RWPE2 (cell line): Measurements from ENCODE around the gene KAT8.
"Not testable (repeated sequence)": the region's sequence is repeated elsewhere in the genome, so short reads cannot be mapped to it uniquely, and the experiment has no call there.

Source experiments
- ATAC-seq: fragments of 200-7000 bp; cut with Tn5 transposase; 3 replicates; pipeline ENCODE4 v1.9.1; 2021; ENCODE audit warnings: low read depth
- DNase-seq: peaks from one replicate; pipeline ENCODE4 v3.0.0-alpha.2; 2020; ENCODE audit warnings: low spot score
- H3K27ac ChIP-seq: fragments of 450-650 bp; 2 replicates; pipeline ENCODE4 v1.5.1; 2017; ENCODE audit warnings: mild to moderate bottlenecking; ENCODE audit not compliant: poor library complexity, severe bottlenecking
- H3K27me3 ChIP-seq: fragments of 250-450 bp; sonication (Bioruptor Pico); 2 replicates; pipeline ENCODE4 v1.5.1; 2021; ENCODE audit warnings: mild to moderate bottlenecking, moderate library complexity; ENCODE audit not compliant: insufficient read depth, poor library complexity, severe bottlenecking
- H3K36me3 ChIP-seq: fragments of 250-450 bp; sonication (Bioruptor Pico); 2 replicates; pipeline ENCODE4 v1.5.1; 2020; ENCODE audit warnings: low read depth, mild to moderate bottlenecking, moderate library complexity
- H3K4me1 ChIP-seq: fragments of 250-450 bp; sonication (Bioruptor Pico); 2 replicates; pipeline ENCODE4 v1.5.1; 2021; ENCODE audit warnings: mild to moderate bottlenecking, moderate library complexity; ENCODE audit not compliant: insufficient read depth, poor library complexity, severe bottlenecking
- H3K4me3 ChIP-seq: fragments of 250-450 bp; sonication (Bioruptor Pico); 2 replicates; pipeline ENCODE4 v1.5.1; 2021; ENCODE audit warnings: mild to moderate bottlenecking, moderate library complexity; ENCODE audit not compliant: severe bottlenecking
- H3K9me3 ChIP-seq: fragments of 250-450 bp; sonication (Bioruptor Pico); 2 replicates; pipeline ENCODE4 v1.5.1; 2021; ENCODE audit warnings: mild to moderate bottlenecking, moderate library complexity; ENCODE audit not compliant: severe bottlenecking
- CTCF ChIP-seq: fragments of 450-650 bp; IDR thresholded peaks from one replicate; pipeline ENCODE4 v1.5.1; 2017; ENCODE audit warnings: mild to moderate bottlenecking, moderate library complexity; ENCODE audit not compliant: poor library complexity, severe bottlenecking

Gene KAT8

DNA sequence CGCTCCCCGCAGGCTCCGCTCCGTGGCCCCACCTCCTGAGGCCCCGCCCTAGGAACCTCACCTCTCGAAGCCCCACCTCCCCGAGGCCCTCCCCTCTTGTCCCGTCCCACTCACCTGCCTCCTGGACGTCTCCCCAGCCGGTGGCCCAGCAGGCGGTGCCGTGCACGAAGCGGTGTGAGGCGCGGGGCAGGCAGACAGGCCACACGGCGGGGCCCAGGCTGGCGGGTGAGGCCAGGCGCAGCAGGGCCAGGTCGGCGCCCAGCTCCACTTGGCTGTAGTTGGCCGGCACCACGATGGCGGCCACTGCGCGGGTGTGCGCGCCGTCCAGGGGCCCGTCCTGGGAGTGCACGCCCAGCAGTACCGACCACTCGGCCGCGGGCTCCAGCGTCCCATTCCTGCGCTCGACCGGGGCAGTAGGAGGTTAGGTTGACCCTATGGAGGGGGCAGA is 30.8 kb downstream of the KAT8 start:
- Histone ChIP-seq H3K4me3 (no peak overlapping the region), H3K36me3 (no peaks in the 10 kb centered on the region), H3K27me3 (no peaks in the 10 kb centered on the region), H3K27ac (no peak overlapping the region), H3K4me1 (no peaks in the 10 kb centered on the region), H3K9me3 (no peaks in the 10 kb centered on the region)
- DNase-seq (no peak), ATAC-seq (peak; percentile 51)
- TF ChIP-seq CTCF: no peak

GRCh38 chr16:31148896-31149295 is 31.4 kb downstream of the KAT8 start:
- H3K4me1 ChIP-seq: no peaks in the 10 kb centered on the region
- no peaks in the 10 kb centered on the region for H3K9me3 ChIP-seq
- no peaks in the 10 kb centered on the region for H3K27me3 ChIP-seq
- no peak for TF ChIP-seq CTCF
- H3K36me3 ChIP-seq: no peaks in the 10 kb centered on the region
- ATAC-seq (no peak), DNase-seq (no peak)
- H3K27ac ChIP-seq: no peak overlapping the region
- no peak overlapping the region for H3K4me3 ChIP-seq

GRCh38 chr16:31149332-31149731 is 31.9 kb downstream of the KAT8 start:
- no peak for TF ChIP-seq CTCF

DNA sequence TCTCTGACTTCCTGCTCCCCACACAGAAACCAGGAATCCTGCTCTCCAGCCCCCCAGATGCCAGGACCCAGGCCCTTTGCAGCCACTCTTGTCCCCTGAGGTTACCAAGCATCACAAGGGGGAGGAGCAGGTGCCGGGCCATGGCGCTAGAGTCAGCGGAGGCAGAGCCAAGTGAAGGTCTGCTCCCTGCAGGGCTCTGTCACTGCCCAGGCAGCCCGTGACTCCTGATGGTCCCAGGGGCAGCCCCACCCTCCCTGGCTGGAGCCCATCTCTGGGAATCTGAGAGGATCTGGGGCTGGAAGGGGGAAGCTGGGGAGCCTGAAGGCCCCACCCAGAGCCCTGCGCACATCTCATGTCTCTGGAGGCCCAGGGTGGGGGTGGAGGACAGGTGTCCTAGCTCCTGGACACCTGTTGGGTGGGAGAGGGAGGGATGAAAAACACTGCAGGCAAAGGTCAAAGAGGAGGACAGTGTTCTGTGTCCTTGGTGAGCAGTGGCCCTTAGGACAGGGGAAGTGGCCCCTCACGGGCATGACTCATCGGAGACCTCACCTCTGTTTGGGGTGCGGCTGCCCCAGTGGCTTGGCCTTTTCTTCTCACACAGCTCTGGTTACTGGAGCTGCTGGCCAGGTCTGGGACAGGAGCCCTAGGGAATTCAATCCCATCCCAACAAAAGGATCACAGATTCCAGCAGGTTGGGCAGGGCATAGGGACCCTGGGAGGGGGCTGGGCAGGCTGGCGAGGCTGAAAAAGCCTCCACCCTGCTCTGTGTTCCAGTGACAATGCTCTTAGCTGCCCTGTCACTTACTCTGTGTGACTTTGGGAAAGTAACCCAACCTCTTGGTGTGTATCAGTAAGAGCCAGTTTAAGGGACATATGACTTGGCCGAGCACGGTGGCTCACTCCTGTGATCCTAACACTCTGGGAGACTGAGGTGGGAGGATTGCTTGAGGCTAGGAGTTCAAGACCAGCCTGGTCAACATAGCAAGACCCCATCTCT is 32.7 kb downstream of the KAT8 start, which contains the start of gene PRSS36:
PRSS36 (minus strand) TSS at position 173 of the 997 bp plus-strand sequence; CDS start at position 142, 31 bp downstream.
- no peaks in the 10 kb centered on the region for H3K27me3 ChIP-seq
- no peak for DNase-seq

More at GRCh38 chr16:31149332-31149731, 31.9 kb downstream of the KAT8 start:
- H3K27me3 ChIP-seq: no peaks in the 10 kb centered on the region
- H3K9me3 ChIP-seq: no peaks in the 10 kb centered on the region
- no peak overlapping the region for H3K27ac ChIP-seq
- no peak for ATAC-seq
- no peak overlapping the region for H3K4me3 ChIP-seq
- no peaks in the 10 kb centered on the region for H3K36me3 ChIP-seq
- DNase-seq: no peak
- H3K4me1 ChIP-seq: no peaks in the 10 kb centered on the region

GRCh38 chr16:31150976-31151375 is 33.5 kb downstream of the KAT8 start:
- H3K27ac ChIP-seq, DNase-seq, H3K4me3 ChIP-seq, H3K9me3 ChIP-seq, H3K36me3 ChIP-seq, ATAC-seq, H3K27me3 ChIP-seq, H3K4me1 ChIP-seq: not testable (repeated sequence)

More for the DNA sequence above, 32.7 kb downstream of the KAT8 start, which contains the start of gene PRSS36:
- no peaks in the 10 kb centered on the region for H3K9me3 ChIP-seq
- no peak for TF ChIP-seq CTCF
- H3K27ac ChIP-seq: no peak within 1 kb of the TSS
- no peak for ATAC-seq
- no peaks in the 10 kb centered on the region for H3K4me1 ChIP-seq
- H3K4me3 ChIP-seq: no peak within 1 kb of the TSS
- H3K36me3 ChIP-seq: no peaks in the 10 kb centered on the region
